ENCODE data around the gene CEP70.

- TF ChIP-seq EZH2 (IDR thresholded peaks at IDR 0.05) (no peak), POLR2AphosphoS5 (IDR thresholded peaks at IDR 0.05; ENCODE audit: borderline replicate concordance, low read depth, low read length) (no peak)
Observed at GRCh38 chr3:138463724-138464490, 130.2 kb downstream of the CEP70 start.
